Measurements from ENCODE around the gene C17orf113.

The C17orf113 gene

DNA sequence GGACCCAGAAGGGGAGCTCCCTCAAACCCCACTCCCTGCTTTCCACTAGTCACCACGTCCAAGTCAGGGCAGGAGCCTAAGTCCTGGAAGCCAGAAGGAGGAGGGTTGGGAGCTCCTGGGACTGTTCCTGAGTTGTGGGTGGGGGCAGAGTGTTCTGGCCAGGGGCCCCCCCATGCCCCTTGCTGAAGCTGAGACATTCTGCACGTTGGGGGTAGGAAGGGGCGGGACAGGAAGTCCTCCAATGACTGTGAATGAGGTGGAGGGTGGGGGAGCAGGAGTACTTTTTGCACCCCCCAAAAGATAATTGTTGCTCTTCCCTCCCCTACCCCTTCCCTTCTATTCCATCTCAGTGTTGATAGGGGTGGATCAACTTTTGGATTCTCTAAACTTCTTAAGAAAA, 21.4 kb upstream of the C17orf113 start:
- Histone ChIP-seq H3K27ac (ENCODE audit: low read depth, low read length) (no peak overlapping the region), H3K36me3 (ENCODE audit: insufficient read depth, low read length) (no peaks in the 10 kb centered on the region), H3K79me2 (ENCODE audit: control insufficient read depth, insufficient read depth, low read length, unreplicated experiment) (no peaks in the 10 kb centered on the region), H3K27me3 (ENCODE audit: insufficient read depth, low read length) (peaks cover 24% of the 10 kb centered on the region), H3K4me1 (ENCODE audit: control insufficient read depth, insufficient read depth, low read length, unreplicated experiment) (peaks cover 5% of the 10 kb centered on the region), H2AFZ (ENCODE audit: low read length, unreplicated experiment) (no peak overlapping the region), H3K4me3 (ENCODE audit: low read depth, low read length) (no peak overlapping the region)

DNA sequence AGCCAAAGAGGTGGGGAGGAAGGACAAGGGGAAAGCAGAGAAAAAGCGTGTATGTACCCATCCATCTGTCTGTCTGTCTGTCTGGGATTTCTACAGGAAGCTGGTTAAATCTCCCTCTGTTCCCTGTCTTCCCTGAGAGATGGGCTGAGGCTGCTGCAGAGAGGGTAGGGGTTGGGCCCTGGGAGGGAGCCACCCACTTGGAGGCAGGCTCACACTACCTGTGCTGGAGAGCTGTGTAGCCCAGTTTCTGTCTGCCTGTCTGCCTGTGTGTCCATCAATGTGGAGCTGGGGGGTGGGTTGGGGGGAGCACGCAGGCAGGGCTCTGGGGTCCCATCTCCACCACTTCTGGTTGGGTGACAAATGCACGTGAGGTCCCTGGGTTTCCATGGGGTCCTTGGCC, 18.6 kb upstream of the C17orf113 start:
- Histone ChIP-seq H3K4me1 (ENCODE audit: control insufficient read depth, insufficient read depth, low read length, unreplicated experiment) (peaks cover 5% of the 10 kb centered on the region), H3K27me3 (ENCODE audit: insufficient read depth, low read length) (peaks cover 24% of the 10 kb centered on the region), H3K36me3 (ENCODE audit: insufficient read depth, low read length) (no peaks in the 10 kb centered on the region), H2AFZ (ENCODE audit: low read length, unreplicated experiment) (no peak overlapping the region), H3K4me3 (ENCODE audit: low read depth, low read length) (no peak overlapping the region), H3K27ac (ENCODE audit: low read depth, low read length) (no peak overlapping the region), H3K79me2 (ENCODE audit: control insufficient read depth, insufficient read depth, low read length, unreplicated experiment) (no peaks in the 10 kb centered on the region)

DNA sequence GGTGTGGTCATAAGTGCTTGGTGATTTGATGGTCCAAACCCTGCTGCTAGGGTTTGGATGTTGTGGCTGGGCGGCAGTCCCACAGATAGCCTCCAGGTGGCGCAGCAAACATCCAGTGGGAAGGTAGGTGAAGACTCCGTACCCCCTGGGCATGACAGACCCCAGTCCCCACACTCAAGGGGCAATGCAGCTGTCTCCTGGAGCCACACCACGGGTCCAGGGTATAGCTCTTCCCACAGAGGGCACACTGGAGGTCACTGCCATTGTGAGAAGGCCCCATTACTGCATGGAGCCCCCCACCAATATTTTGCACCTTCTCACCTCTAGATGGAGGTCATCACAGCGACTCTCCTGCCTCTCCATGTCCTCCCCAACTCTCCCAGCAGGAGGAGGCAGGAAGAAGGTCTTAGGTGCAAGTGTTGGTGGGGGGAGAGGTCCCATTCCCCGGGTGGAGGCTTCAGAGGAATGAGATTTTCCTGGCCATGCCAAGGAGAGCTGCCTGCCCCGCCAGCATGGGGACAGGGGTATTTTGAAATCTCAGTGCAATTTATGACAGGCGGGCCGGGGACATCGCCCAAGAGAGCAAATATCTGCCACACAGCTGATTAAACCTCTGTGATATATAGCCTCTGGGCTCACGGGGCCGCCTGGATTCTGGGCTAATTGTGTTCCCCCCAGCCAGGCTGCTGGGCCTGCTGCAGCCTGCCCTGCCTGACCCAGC, 17.1 kb upstream of the C17orf113 start:
- H3K27ac ChIP-seq (ENCODE audit: low read depth, low read length), result no peak overlapping the region
- H3K4me1 ChIP-seq (ENCODE audit: control insufficient read depth, insufficient read depth, low read length, unreplicated experiment), result peaks cover 5% of the 10 kb centered on the region
- no peak overlapping the region for H3K4me3 ChIP-seq (ENCODE audit: low read depth, low read length)
- no peaks in the 10 kb centered on the region for H3K36me3 ChIP-seq (ENCODE audit: insufficient read depth, low read length)
- H2AFZ ChIP-seq (ENCODE audit: low read length, unreplicated experiment), result no peak overlapping the region
- no peaks in the 10 kb centered on the region for H3K79me2 ChIP-seq (ENCODE audit: control insufficient read depth, insufficient read depth, low read length, unreplicated experiment)
- H3K27me3 ChIP-seq (ENCODE audit: insufficient read depth, low read length), result peaks cover 18% of the 10 kb centered on the region

DNA sequence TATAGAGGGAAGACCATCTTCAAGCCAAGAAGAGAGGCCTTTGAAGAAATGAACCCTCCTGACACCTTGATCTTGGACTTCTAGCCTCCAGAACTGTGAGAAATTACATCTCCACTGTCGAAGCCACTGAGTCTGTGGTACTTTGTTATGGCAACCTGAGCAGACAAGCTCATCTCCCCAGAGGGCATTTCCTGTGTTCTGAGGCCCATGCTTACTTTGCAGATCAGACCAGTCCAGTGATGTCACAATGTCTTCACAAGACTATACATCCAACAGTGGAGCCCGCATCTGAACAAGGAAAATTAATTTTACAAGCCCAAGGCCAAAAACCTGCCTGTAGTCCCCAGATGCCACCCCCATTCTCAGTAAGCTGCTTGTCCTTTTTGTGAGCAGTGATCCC, 14.8 kb upstream of the C17orf113 start:
- H3K27me3 ChIP-seq (ENCODE audit: insufficient read depth, low read length), result no peaks in the 10 kb centered on the region
- H3K4me3 ChIP-seq (ENCODE audit: low read depth, low read length), result no peak overlapping the region
- no peak overlapping the region for H3K27ac ChIP-seq (ENCODE audit: low read depth, low read length)
- H2AFZ ChIP-seq (ENCODE audit: low read length, unreplicated experiment), result no peak overlapping the region
- H3K79me2 ChIP-seq (ENCODE audit: control insufficient read depth, insufficient read depth, low read length, unreplicated experiment), result no peaks in the 10 kb centered on the region
- no peaks in the 10 kb centered on the region for H3K4me1 ChIP-seq (ENCODE audit: control insufficient read depth, insufficient read depth, low read length, unreplicated experiment)
- H3K36me3 ChIP-seq (ENCODE audit: insufficient read depth, low read length), result no peaks in the 10 kb centered on the region

DNA sequence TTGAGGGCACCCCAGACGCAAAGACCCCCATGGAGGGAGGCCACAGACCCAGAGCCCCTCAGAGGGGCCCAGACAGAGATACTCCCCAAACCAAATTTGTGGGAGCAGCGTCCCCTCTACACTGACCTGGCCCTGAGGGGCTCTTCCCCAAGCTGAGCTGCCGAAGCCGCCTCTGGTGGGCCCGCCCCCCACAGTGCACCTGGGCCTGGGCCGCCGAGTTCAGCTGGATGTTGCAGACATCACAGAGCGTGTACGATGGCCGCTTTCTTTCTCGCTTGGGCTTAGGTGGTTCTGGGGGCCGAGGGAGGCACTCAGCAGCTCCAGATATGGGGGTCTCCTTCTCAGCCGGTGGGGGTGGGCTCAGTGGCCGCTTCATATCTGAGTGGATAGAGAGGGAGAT, 12.3 kb upstream of the C17orf113 start:
- Histone ChIP-seq H3K36me3 (ENCODE audit: insufficient read depth, low read length) (no peaks in the 10 kb centered on the region), H3K79me2 (ENCODE audit: control insufficient read depth, insufficient read depth, low read length, unreplicated experiment) (no peaks in the 10 kb centered on the region), H3K27ac (ENCODE audit: low read depth, low read length) (no peak overlapping the region), H3K4me3 (ENCODE audit: low read depth, low read length) (no peak overlapping the region), H2AFZ (ENCODE audit: low read length, unreplicated experiment) (no peak overlapping the region), H3K27me3 (ENCODE audit: insufficient read depth, low read length) (no peaks in the 10 kb centered on the region), H3K4me1 (ENCODE audit: control insufficient read depth, insufficient read depth, low read length, unreplicated experiment) (no peaks in the 10 kb centered on the region)

DNA sequence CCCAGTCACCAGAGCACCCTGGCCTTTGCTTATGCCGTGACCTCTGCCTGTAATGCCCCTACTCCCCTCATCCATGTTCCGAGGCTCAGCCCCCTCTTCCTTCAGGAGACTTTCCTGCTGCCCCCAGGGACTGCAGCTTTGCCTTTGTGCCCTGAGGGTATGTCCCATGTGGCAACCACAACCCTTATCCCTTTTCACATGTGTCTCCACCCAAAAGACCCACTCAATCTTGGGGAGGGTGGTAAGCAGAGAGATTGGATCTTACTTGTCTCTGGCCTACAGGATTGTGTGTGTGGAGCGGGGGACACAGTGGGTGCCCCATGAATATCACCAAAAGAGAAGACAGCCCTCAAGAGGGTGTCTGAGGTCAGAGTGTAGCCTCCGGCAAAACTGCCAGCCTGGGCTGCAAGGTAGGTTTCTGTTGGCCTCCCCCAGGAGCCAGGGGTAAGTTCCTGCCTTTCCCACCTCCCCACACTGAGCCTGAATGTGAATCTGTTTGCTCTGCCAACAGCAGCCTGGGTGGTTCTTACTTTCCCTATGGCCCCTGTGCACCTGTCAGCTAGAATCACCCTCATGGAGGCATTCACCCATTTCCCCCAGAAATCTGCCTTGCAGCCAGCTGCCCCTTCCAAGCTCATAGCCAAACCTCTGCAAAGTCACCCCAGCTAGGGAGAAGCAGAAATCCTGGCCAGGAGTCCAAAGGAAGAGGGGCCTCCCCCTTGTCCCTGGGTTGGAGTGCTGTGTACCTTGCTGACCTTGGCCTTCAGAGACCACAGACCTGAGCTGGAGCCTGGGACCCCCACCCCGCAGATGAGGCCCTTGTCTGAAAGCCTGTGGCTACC, 11.5 kb upstream of the C17orf113 start:
- no peaks in the 10 kb centered on the region for H3K79me2 ChIP-seq (ENCODE audit: control insufficient read depth, insufficient read depth, low read length, unreplicated experiment)
- no peak overlapping the region for H3K4me3 ChIP-seq (ENCODE audit: low read depth, low read length)
- no peaks in the 10 kb centered on the region for H3K4me1 ChIP-seq (ENCODE audit: control insufficient read depth, insufficient read depth, low read length, unreplicated experiment)
- no peak overlapping the region for H3K27ac ChIP-seq (ENCODE audit: low read depth, low read length)
- no peak overlapping the region for H2AFZ ChIP-seq (ENCODE audit: low read length, unreplicated experiment)
- H3K36me3 ChIP-seq (ENCODE audit: insufficient read depth, low read length), result no peaks in the 10 kb centered on the region
- no peaks in the 10 kb centered on the region for H3K27me3 ChIP-seq (ENCODE audit: insufficient read depth, low read length)

DNA sequence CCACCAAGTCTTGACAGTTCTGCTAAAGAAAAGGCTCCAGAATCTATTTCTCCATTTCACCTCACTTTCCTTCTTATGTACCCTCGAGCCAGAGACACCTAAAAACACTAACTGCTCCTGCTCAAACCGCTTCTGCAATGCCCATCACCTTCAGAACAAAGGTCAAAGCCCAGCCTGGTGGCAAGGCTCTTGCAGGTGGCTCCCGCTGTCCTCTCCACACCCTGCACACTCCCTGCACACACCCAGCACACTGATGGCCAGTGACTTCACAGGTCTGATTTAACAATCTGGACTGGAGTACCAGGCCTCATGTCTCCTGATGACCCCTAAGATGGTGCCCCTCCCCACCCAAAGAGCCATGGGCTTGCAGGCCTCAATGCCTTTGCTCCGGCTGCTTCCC, 9.8 kb upstream of the C17orf113 start:
- no peak overlapping the region for H3K4me3 ChIP-seq (ENCODE audit: low read depth, low read length)

DNA sequence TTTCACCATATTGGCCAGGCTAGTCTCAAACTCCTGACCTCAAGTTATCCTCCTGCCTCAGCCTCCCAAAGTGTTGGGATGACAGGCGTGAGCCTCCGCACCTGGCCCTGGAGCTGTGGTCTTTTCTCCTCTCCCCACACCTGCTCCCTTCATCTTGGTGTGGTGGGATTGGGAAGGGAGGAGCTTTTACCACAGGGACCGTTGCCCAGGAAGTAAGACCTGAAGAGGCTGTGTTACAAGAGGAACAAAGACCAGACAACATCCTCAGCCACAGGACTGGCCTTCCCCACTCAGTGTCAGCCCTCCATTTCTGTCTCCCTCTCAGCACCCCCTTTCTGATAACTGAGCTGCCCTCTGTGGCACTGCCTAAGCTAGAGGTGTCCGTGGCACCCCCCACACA, 9.4 kb upstream of the C17orf113 start:
- Histone ChIP-seq H2AFZ (ENCODE audit: low read length, unreplicated experiment) (no peak overlapping the region), H3K79me2 (ENCODE audit: control insufficient read depth, insufficient read depth, low read length, unreplicated experiment) (no peaks in the 10 kb centered on the region), H3K4me3 (ENCODE audit: low read depth, low read length) (no peak overlapping the region), H3K27ac (ENCODE audit: low read depth, low read length) (no peak overlapping the region), H3K36me3 (ENCODE audit: insufficient read depth, low read length) (no peaks in the 10 kb centered on the region), H3K27me3 (ENCODE audit: insufficient read depth, low read length) (peaks cover 7% of the 10 kb centered on the region), H3K4me1 (ENCODE audit: control insufficient read depth, insufficient read depth, low read length, unreplicated experiment) (no peaks in the 10 kb centered on the region)

More for the DNA sequence above, 9.8 kb upstream of the C17orf113 start:
- peaks cover 3% of the 10 kb centered on the region for H3K27me3 ChIP-seq (ENCODE audit: insufficient read depth, low read length)
- no peaks in the 10 kb centered on the region for H3K79me2 ChIP-seq (ENCODE audit: control insufficient read depth, insufficient read depth, low read length, unreplicated experiment)
- no peaks in the 10 kb centered on the region for H3K4me1 ChIP-seq (ENCODE audit: control insufficient read depth, insufficient read depth, low read length, unreplicated experiment)
- H3K27ac ChIP-seq (ENCODE audit: low read depth, low read length), result no peak overlapping the region
- no peaks in the 10 kb centered on the region for H3K36me3 ChIP-seq (ENCODE audit: insufficient read depth, low read length)
- H2AFZ ChIP-seq (ENCODE audit: low read length, unreplicated experiment), result no peak overlapping the region

DNA sequence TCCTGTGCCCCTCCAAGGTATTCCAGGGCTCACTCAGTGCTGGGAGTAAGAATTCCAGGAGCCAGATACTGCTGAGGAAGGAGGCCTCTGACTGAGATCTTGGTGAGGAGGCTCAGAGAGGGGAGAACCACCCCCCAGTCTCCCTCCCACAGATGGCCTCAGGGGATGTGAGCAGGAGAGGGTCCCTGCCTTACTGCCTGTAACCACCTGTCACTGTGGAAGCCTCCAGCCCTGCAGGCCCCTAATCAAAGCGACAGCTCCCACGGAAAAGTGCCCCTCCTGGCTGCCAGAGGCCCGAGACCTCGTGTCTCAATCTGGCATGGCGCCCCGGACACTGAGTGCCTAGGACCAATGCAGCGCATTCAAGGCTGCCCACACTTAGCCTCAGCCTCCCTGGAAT, 7.7 kb upstream of the C17orf113 start:
- no peak overlapping the region for H3K27ac ChIP-seq (ENCODE audit: low read depth, low read length)
- no peak overlapping the region for H3K4me3 ChIP-seq (ENCODE audit: low read depth, low read length)
- H3K27me3 ChIP-seq (ENCODE audit: insufficient read depth, low read length), result peaks cover 22% of the 10 kb centered on the region
- H3K4me1 ChIP-seq (ENCODE audit: control insufficient read depth, insufficient read depth, low read length, unreplicated experiment), result no peaks in the 10 kb centered on the region
- no peaks in the 10 kb centered on the region for H3K36me3 ChIP-seq (ENCODE audit: insufficient read depth, low read length)
- H2AFZ ChIP-seq (ENCODE audit: low read length, unreplicated experiment), result no peak overlapping the region
- H3K79me2 ChIP-seq (ENCODE audit: control insufficient read depth, insufficient read depth, low read length, unreplicated experiment), result no peaks in the 10 kb centered on the region

DNA sequence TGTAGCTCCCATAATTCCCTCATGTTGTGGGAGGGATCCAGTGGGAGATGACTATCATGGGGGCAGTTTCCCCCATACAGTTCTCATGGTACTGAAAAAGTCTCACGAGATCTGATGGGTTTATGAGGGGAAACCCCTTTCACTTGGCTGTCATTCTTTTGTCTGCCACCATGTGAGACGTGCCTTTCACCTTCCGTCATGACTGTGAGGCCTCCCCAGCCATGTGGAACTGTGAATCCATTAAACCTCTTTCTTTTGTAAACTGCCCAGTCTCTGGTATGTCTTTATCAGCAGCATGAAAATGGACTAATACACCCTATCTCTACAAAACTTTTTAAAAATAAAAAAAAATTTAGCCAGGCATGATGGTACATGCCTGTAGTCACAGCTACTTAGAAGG, 6.2 kb upstream of the C17orf113 start:
- H3K4me3 ChIP-seq (ENCODE audit: low read depth, low read length), result no peak overlapping the region
- H3K27me3 ChIP-seq (ENCODE audit: insufficient read depth, low read length), result peaks cover 35% of the 10 kb centered on the region
- H3K79me2 ChIP-seq (ENCODE audit: control insufficient read depth, insufficient read depth, low read length, unreplicated experiment), result no peaks in the 10 kb centered on the region
- H3K27ac ChIP-seq (ENCODE audit: low read depth, low read length), result no peak overlapping the region
- H3K36me3 ChIP-seq (ENCODE audit: insufficient read depth, low read length), result no peaks in the 10 kb centered on the region
- no peaks in the 10 kb centered on the region for H3K4me1 ChIP-seq (ENCODE audit: control insufficient read depth, insufficient read depth, low read length, unreplicated experiment)
- H2AFZ ChIP-seq (ENCODE audit: low read length, unreplicated experiment), result no peak overlapping the region

DNA sequence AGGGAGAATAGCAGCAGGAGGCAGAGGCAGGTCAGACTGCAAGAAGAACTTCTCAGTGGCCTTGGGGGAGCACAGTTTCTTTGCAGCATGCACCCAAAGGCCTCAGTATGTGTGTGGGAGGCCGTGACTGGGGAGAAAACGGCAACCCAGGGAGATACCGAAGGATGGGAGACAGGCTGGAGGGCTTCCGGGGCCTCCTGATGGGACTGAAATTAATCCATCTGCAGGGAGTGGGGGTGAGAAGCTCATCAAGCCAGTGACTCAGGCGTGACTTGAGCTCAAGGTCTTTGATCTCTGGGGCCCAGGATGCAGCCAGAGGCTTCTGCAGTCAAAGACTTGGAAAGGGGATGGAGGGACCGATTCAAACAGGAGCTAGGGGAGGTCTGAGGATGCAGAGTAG, 5.1 kb upstream of the C17orf113 start:
- H2AFZ ChIP-seq (ENCODE audit: low read length, unreplicated experiment), result no peak overlapping the region
- H3K79me2 ChIP-seq (ENCODE audit: control insufficient read depth, insufficient read depth, low read length, unreplicated experiment), result no peaks in the 10 kb centered on the region
- H3K36me3 ChIP-seq (ENCODE audit: insufficient read depth, low read length), result no peaks in the 10 kb centered on the region
- no peaks in the 10 kb centered on the region for H3K4me1 ChIP-seq (ENCODE audit: control insufficient read depth, insufficient read depth, low read length, unreplicated experiment)
- no peak overlapping the region for H3K4me3 ChIP-seq (ENCODE audit: low read depth, low read length)
- no peak overlapping the region for H3K27ac ChIP-seq (ENCODE audit: low read depth, low read length)
- H3K27me3 ChIP-seq (ENCODE audit: insufficient read depth, low read length), result peaks cover 45% of the 10 kb centered on the region

All from ACC112 (cell line).